SU-DHL-6 (cell line): ENCODE results near the gene CYP19A1.

Source experiments
- EZH2phosphoT487 ChIP-seq: fragments of 200-600 bp; sonication (generic), shearing (Covaris generic); conservative IDR thresholded peaks from 2 replicates; pipeline ENCODE4 v1.6.1; 2018; ENCODE audit warnings: mild to moderate bottlenecking, antibody characterized with exemption, low read length, moderate library complexity, mixed read lengths
- TF ChIP-seq, protein P1 (sequence below): fragments of 200-600 bp; sonication (generic); IDR thresholded peaks from one replicate; pipeline ENCODE4 v1.5.1; 2017; ENCODE audit warnings: antibody characterized with exemption, mild to moderate bottlenecking, low read length, moderate library complexity; ENCODE audit not compliant: insufficient read depth, poor library complexity, severe bottlenecking

DNA sequence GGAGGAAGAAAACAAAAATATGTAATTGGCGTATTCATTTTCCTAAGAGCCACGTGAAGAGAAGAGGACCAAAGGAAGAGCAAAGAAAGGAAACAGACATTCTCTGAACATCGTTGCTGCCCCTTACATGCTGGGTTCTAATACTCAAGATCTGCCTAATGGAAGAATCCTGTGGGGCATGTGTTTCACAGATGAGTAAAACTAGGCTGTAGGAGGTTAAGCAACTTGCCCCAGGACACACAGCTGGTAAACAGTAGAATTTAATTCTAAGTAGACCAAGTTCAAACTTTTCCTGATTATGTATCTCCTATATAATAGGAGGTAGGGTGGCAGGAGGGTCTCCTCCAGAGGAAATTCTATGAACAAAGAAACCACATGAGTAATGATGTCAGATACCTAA lies 137.6 kb downstream of the CYP19A1 start:
- TF ChIP-seq, protein P1, sequence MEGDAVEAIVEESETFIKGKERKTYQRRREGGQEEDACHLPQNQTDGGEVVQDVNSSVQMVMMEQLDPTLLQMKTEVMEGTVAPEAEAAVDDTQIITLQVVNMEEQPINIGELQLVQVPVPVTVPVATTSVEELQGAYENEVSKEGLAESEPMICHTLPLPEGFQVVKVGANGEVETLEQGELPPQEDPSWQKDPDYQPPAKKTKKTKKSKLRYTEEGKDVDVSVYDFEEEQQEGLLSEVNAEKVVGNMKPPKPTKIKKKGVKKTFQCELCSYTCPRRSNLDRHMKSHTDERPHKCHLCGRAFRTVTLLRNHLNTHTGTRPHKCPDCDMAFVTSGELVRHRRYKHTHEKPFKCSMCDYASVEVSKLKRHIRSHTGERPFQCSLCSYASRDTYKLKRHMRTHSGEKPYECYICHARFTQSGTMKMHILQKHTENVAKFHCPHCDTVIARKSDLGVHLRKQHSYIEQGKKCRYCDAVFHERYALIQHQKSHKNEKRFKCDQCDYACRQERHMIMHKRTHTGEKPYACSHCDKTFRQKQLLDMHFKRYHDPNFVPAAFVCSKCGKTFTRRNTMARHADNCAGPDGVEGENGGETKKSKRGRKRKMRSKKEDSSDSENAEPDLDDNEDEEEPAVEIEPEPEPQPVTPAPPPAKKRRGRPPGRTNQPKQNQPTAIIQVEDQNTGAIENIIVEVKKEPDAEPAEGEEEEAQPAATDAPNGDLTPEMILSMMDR = no peak
- TF ChIP-seq EZH2phosphoT487 = no peak
